Measurements from ENCODE around the gene SPATS2L. TPM values are rescaled to one million over a fixed set of nuclear protein-coding genes. Genes with fewer than 3 reads are reported as not detected.

Gene SPATS2L
- total RNA-seq, 1 experiment from 2014 or later, result 112 TPM

- ATAC-seq (no peak), DNase-seq (ENCODE audit: low spot score) (no peak)
- POLR2A ChIA-PET, result interaction anchor here (1.7 kb wide), 1 partner anchor 9 kb away, joined by 5 read pairs; no protein-coding TSS in a partner anchor
- no peak for TF ChIP-seq FOXP4 (CRISPR knock-in tag; IDR thresholded peaks at IDR 0.05)
- Mint-ChIP-seq H3K27me3 (ENCODE audit: low read depth) (no peaks in the 10 kb centered on the region), H3K4me1 (no peaks in the 10 kb centered on the region), H3K27ac (no peak overlapping the region), H3K36me3 (peaks cover 19% of the 10 kb centered on the region), H3K9me3 (peaks cover 13% of the 10 kb centered on the region), H3K4me3 (no peak overlapping the region)
- CTCF ChIA-PET, result interaction anchor here (1.1 to 2.7 kb wide), 3 partner anchors 10 to 519 kb away, joined by 4 to 40 read pairs (median 11); partner anchors contain the start of gene KCTD18
Observed at GRCh38 chr2:200492656-200493055, 186.2 kb downstream of the SPATS2L start.

- DNase-seq (ENCODE audit: low spot score), result no peak
- ChIA-PET POLR2A (interaction anchor here (1.7 kb wide), 1 partner anchor 10 kb away, joined by 5 read pairs; no protein-coding TSS in a partner anchor), CTCF (interaction anchor here (1.0 to 2.7 kb wide), 3 partner anchors 9 to 16 kb away, joined by 3 to 40 read pairs (median 6); partner anchors contain the start of gene KCTD18)
- Mint-ChIP-seq H3K4me3 (no peak overlapping the region), H3K27ac (no peak overlapping the region), H3K27me3 (ENCODE audit: low read depth) (no peaks in the 10 kb centered on the region), H3K9me3 (peaks cover 13% of the 10 kb centered on the region), H3K36me3 (peaks cover 19% of the 10 kb centered on the region), H3K4me1 (no peaks in the 10 kb centered on the region)
- TF ChIP-seq USF1 (CRISPR knock-in tag; IDR thresholded peaks at IDR 0.05) (no peak), ATF6 (CRISPR knock-in tag; IDR thresholded peaks at IDR 0.05) (no peak), TCF7 (CRISPR knock-in tag; IDR thresholded peaks at IDR 0.05; ENCODE audit: low read depth) (no peak), ZNF532 (CRISPR knock-in tag; IDR thresholded peaks at IDR 0.05; ENCODE audit: borderline replicate concordance) (no peak), CBFB (CRISPR knock-in tag; IDR thresholded peaks at IDR 0.05; ENCODE audit: low read depth) (no peak)
- no peak for ATAC-seq
Observed at GRCh38 chr2:200494048-200494447, 187.6 kb downstream of the SPATS2L start.

GRCh38 chr2:200496696-200497095 is 190.2 kb downstream of the SPATS2L start:
- Mint-ChIP-seq H3K36me3 (peaks cover 8% of the 10 kb centered on the region), H3K4me1 (no peaks in the 10 kb centered on the region), H3K27me3 (ENCODE audit: low read depth) (no peaks in the 10 kb centered on the region), H3K9me3 (peaks cover under 1% of the 10 kb centered on the region), H3K4me3 (no peak overlapping the region), H3K27ac (no peak overlapping the region)
- POLR2A ChIA-PET, result no interaction called here
- TF ChIP-seq USF1 (CRISPR knock-in tag; IDR thresholded peaks at IDR 0.05), result no peak
- TF ChIP-seq ZBTB21 (CRISPR knock-in tag; IDR thresholded peaks at IDR 0.05; ENCODE audit: borderline replicate concordance), result no peak
- TF ChIP-seq KAT7 (CRISPR knock-in tag; IDR thresholded peaks at IDR 0.05; ENCODE audit: borderline replicate concordance), result no peak
- TF ChIP-seq CREM (CRISPR knock-in tag; IDR thresholded peaks at IDR 0.05), result no peak
- no peak for TF ChIP-seq AFF4 (CRISPR knock-in tag; IDR thresholded peaks at IDR 0.05; ENCODE audit: borderline replicate concordance)
- TF ChIP-seq ZNF317 (CRISPR knock-in tag; IDR thresholded peaks at IDR 0.05; ENCODE audit: borderline replicate concordance, low read depth), result no peak
- no peak for TF ChIP-seq NR3C1 (CRISPR knock-in tag; conservative IDR thresholded peaks at IDR 0.05; ENCODE audit: low read depth)
- no peak for TF ChIP-seq TEAD1 (CRISPR knock-in tag; IDR thresholded peaks at IDR 0.05)
- CTCF ChIA-PET, result interaction anchor here (1.0 to 2.0 kb wide), 3 partner anchors 13 kb away, joined by 5 to 6 read pairs (median 5); partner anchors contain the start of gene KCTD18
- ATAC-seq (no peak), DNase-seq (ENCODE audit: low spot score) (no peak)
